ENCODE measurements around the gene IGF2. TPM values are rescaled to one million over a fixed set of nuclear protein-coding genes. Genes with fewer than 3 reads are reported as not detected.

Gene IGF2
- polyA plus RNA-seq, 1 donor from 2014 or later: not detected

DNA sequence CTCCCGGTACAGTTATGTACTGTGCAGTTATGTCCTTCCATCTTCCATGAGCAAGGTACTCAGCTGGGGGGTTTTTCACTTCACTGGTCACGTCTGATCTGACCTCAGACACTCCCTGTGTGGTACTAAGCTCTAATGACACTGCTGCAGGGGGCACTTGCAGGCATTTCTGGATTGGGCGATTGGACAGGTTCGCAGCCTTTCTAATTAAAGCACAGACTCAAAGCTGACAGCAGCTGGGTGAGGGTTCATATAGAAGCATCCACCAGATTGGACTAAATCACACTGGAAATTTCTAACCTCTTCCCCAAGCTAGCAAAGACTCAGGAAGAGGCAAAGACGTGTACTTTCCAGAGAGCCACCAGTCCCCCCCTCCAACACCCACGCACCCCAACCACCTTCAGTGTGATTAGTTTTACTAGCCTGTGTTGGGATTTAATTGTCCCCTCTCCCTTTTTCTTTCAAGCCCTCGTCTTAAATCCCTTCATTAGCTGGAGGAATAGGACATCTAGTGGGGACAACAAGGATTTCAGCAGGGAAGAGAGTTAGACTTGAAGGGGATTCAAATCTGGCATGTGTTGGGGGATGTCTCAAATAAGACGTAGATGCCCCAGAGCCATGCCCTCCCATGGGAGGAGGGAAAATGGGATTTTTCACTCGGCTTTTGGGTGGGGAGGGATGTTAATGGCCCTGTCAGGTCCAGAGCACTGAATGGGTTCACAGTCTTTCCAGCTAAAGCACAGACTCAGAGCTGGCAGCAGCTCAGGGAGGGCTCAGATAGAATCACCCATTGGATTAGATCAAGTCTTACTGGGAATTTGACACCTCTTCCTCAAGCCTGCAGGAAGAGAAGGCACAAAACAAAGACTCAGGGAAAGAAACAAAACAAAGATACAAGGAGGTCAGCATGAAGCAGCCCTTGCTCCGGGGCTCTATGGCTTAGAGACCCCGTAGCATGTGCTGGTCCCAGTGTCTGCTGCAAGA is 11.0 kb upstream of the IGF2 start:
- H2AFZ ChIP-seq (ENCODE audit: low read depth, low read length): no peak overlapping the region

DNA sequence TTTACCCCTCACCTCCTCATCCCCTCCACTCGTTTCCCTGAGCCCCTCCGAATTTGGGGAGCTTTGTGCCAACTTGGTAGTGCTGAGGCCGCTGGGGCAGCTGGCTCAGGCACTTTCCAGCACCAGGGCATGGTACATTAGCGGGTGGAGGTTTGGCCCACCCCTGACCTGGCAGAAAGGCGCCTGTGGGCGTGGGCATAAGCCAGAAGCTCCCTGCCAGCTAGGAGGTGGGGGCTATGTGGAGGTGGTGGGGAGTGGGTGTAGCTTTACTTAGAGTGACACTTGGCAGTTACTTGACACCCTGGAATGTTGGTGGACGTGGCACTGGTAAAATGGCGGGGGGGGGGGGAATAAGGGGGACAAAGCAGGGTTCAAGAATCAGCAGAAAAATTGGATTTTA is 10.3 kb upstream of the IGF2 start:
- Histone ChIP-seq H3K9ac (ENCODE audit: low read length) (no peak overlapping the region), H3F3A (ENCODE audit: insufficient read depth, low read length, poor library complexity, severe bottlenecking) (no peaks in the 10 kb centered on the region), H3K27me3 (ENCODE audit: insufficient read depth, low read depth, low read length) (peaks cover 38% of the 10 kb centered on the region), H4K20me1 (ENCODE audit: insufficient read depth) (no peaks in the 10 kb centered on the region), H3K36me3 (ENCODE audit: insufficient read depth, low read length) (no peaks in the 10 kb centered on the region), H3K79me2 (replicated peaks; ENCODE audit: insufficient read depth, low read length) (no peaks in the 10 kb centered on the region), H3K27ac (ENCODE audit: low read length) (no peak overlapping the region), H3K9me2 (ENCODE audit: insufficient read depth, low read length) (no peaks in the 10 kb centered on the region), H3K4me3 (ENCODE audit: low read length) (no peak overlapping the region), H3K9me3 (ENCODE audit: low read length) (no peaks in the 10 kb centered on the region), H3K4me2 (ENCODE audit: low read length) (no peak overlapping the region), H2AFZ (ENCODE audit: low read depth, low read length) (no peak overlapping the region)
- no peak for TF ChIP-seq EP300 (conservative IDR thresholded peaks at IDR 0.05; ENCODE audit: poor library complexity, severe bottlenecking)
- TF ChIP-seq, protein P1, sequence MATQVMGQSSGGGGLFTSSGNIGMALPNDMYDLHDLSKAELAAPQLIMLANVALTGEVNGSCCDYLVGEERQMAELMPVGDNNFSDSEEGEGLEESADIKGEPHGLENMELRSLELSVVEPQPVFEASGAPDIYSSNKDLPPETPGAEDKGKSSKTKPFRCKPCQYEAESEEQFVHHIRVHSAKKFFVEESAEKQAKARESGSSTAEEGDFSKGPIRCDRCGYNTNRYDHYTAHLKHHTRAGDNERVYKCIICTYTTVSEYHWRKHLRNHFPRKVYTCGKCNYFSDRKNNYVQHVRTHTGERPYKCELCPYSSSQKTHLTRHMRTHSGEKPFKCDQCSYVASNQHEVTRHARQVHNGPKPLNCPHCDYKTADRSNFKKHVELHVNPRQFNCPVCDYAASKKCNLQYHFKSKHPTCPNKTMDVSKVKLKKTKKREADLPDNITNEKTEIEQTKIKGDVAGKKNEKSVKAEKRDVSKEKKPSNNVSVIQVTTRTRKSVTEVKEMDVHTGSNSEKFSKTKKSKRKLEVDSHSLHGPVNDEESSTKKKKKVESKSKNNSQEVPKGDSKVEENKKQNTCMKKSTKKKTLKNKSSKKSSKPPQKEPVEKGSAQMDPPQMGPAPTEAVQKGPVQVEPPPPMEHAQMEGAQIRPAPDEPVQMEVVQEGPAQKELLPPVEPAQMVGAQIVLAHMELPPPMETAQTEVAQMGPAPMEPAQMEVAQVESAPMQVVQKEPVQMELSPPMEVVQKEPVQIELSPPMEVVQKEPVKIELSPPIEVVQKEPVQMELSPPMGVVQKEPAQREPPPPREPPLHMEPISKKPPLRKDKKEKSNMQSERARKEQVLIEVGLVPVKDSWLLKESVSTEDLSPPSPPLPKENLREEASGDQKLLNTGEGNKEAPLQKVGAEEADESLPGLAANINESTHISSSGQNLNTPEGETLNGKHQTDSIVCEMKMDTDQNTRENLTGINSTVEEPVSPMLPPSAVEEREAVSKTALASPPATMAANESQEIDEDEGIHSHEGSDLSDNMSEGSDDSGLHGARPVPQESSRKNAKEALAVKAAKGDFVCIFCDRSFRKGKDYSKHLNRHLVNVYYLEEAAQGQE (IDR thresholded peaks at IDR 0.05; ENCODE audit: borderline replicate concordance): no peak
- TF ChIP-seq TAF1 (IDR thresholded peaks at IDR 0.05; ENCODE audit: low read depth): no peak
- no peak for TF ChIP-seq POLR2AphosphoS5 (IDR thresholded peaks at IDR 0.05)
- no peak for TF ChIP-seq SMC3 (conservative IDR thresholded peaks at IDR 0.05; ENCODE audit: poor library complexity)
- no peak for TF ChIP-seq MXI1 (conservative IDR thresholded peaks at IDR 0.05; ENCODE audit: poor library complexity, severe bottlenecking)
- TF ChIP-seq, protein P2, sequence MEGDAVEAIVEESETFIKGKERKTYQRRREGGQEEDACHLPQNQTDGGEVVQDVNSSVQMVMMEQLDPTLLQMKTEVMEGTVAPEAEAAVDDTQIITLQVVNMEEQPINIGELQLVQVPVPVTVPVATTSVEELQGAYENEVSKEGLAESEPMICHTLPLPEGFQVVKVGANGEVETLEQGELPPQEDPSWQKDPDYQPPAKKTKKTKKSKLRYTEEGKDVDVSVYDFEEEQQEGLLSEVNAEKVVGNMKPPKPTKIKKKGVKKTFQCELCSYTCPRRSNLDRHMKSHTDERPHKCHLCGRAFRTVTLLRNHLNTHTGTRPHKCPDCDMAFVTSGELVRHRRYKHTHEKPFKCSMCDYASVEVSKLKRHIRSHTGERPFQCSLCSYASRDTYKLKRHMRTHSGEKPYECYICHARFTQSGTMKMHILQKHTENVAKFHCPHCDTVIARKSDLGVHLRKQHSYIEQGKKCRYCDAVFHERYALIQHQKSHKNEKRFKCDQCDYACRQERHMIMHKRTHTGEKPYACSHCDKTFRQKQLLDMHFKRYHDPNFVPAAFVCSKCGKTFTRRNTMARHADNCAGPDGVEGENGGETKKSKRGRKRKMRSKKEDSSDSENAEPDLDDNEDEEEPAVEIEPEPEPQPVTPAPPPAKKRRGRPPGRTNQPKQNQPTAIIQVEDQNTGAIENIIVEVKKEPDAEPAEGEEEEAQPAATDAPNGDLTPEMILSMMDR (IDR thresholded peaks at IDR 0.05; ENCODE audit: poor library complexity, severe bottlenecking): no peak
- no peak for TF ChIP-seq RAD21 (conservative IDR thresholded peaks at IDR 0.05)

More for the DNA sequence above, 11.0 kb upstream of the IGF2 start:
- H3K4me2 ChIP-seq (ENCODE audit: low read length): no peak overlapping the region
- H3K79me2 ChIP-seq (replicated peaks; ENCODE audit: insufficient read depth, low read length): no peaks in the 10 kb centered on the region
- H3F3A ChIP-seq (ENCODE audit: insufficient read depth, low read length, poor library complexity, severe bottlenecking): no peaks in the 10 kb centered on the region
- H4K20me1 ChIP-seq (ENCODE audit: insufficient read depth): no peaks in the 10 kb centered on the region
- H3K9ac ChIP-seq (ENCODE audit: low read length): no peak overlapping the region
- TF ChIP-seq SMC3 (conservative IDR thresholded peaks at IDR 0.05; ENCODE audit: poor library complexity): peak; percentile 77
- TF ChIP-seq, protein P2 (IDR thresholded peaks at IDR 0.05; ENCODE audit: poor library complexity, severe bottlenecking): peak; percentile 80
- TF ChIP-seq RAD21 (conservative IDR thresholded peaks at IDR 0.05): peak; percentile 78
- TF ChIP-seq, protein P1 (IDR thresholded peaks at IDR 0.05; ENCODE audit: borderline replicate concordance): no peak
- no peak for TF ChIP-seq EP300 (conservative IDR thresholded peaks at IDR 0.05; ENCODE audit: poor library complexity, severe bottlenecking)
- no peak for TF ChIP-seq MXI1 (conservative IDR thresholded peaks at IDR 0.05; ENCODE audit: poor library complexity, severe bottlenecking)
- no peak for TF ChIP-seq TAF1 (IDR thresholded peaks at IDR 0.05; ENCODE audit: low read depth)
- TF ChIP-seq EZH2 (IDR thresholded peaks at IDR 0.05; ENCODE audit: borderline replicate concordance, insufficient read depth, low read length, poor library complexity, severe bottlenecking): no peak
- TF ChIP-seq POLR2AphosphoS5 (IDR thresholded peaks at IDR 0.05): no peak
- H3K9me2 ChIP-seq (ENCODE audit: insufficient read depth, low read length): no peaks in the 10 kb centered on the region
- H3K27ac ChIP-seq (ENCODE audit: low read length): no peak overlapping the region
- peaks cover 31% of the 10 kb centered on the region for H3K27me3 ChIP-seq (ENCODE audit: insufficient read depth, low read depth, low read length)
- H3K4me3 ChIP-seq (ENCODE audit: low read length): no peak overlapping the region
- H3K9me3 ChIP-seq (ENCODE audit: low read length): no peaks in the 10 kb centered on the region
- no peaks in the 10 kb centered on the region for H3K36me3 ChIP-seq (ENCODE audit: insufficient read depth, low read length)
